ENCODE data around the gene ISCA2.

GRCh38 chr14:74444866-74445265 is 48.7 kb upstream of the ISCA2 start:
- no peak for TF ChIP-seq ZNF384 (IDR thresholded peaks at IDR 0.05)
- TF ChIP-seq FOXK2 (IDR thresholded peaks at IDR 0.05), result no peak
- no peak for TF ChIP-seq SP1 (IDR thresholded peaks at IDR 0.05)
- no peak for TF ChIP-seq FOXA1 (IDR thresholded peaks at IDR 0.05)
- TF ChIP-seq SUZ12 (IDR thresholded peaks at IDR 0.05), result no peak
- TF ChIP-seq HDGF (IDR thresholded peaks at IDR 0.05; ENCODE audit: borderline replicate concordance), result no peak
- TF ChIP-seq FOXM1 (IDR thresholded peaks at IDR 0.05; ENCODE audit: borderline replicate concordance), result no peak
- no peak for TF ChIP-seq CTBP1 (IDR thresholded peaks at IDR 0.05; ENCODE audit: borderline replicate concordance)
- TF ChIP-seq PKNOX1 (IDR thresholded peaks at IDR 0.05), result no peak
- no peak for TF ChIP-seq ELF4 (IDR thresholded peaks at IDR 0.05)
- TF ChIP-seq TARDBP (IDR thresholded peaks at IDR 0.05), result no peak

All from HEK293T (cell line).